CD14-positive monocyte (primary cell): ENCODE measurements around the gene SLC2A6. TPM values are rescaled to one million over a fixed set of nuclear protein-coding genes. Genes with fewer than 3 reads are reported as not detected.
A peak's percentile ranks its signal among the peaks of the same experiment; 100 is the strongest.

Source experiments
- DNase-seq, 3 donors: peaks; one replicate each; pipeline ENCODE4 v3.0.0-alpha.2; 2011 to 2022
- H2AFZ ChIP-seq: 2 replicates; pipeline ENCODE4 v1.6.0; 2012; ENCODE audit warnings: mild to moderate bottlenecking, low read depth, low read length, inconsistent platforms; ENCODE audit not compliant: insufficient read depth, poor library complexity, severe bottlenecking
- H3K27ac ChIP-seq, 2 donors: 1 replicate in 1 of 2; 2 replicates in 1 of 2; pipeline ENCODE4 v1.5.1; 2012 to 2013; ENCODE audit warnings: low read length in 2 of 2, control low read depth in 1 of 2, inconsistent platforms in 1 of 2, low read depth in 1 of 2, mild to moderate bottlenecking in 1 of 2
- H3K27me3 ChIP-seq, 2 donors: one replicate each; pipeline versions ENCODE4 v1.6.0 to v1.6.1; 2011 to 2013; ENCODE audit warnings: low read length in 2 of 2; ENCODE audit not compliant: control insufficient read depth in 2 of 2, insufficient read depth in 2 of 2
- H3K36me3 ChIP-seq, 2 donors: replicated peaks in 1 of 2; 1 replicate in 1 of 2; 2 replicates in 1 of 2; pipeline versions ENCODE4 v1.5.1 to v1.6.1; 2012 to 2013; ENCODE audit warnings: low read length in 2 of 2, control low read depth in 1 of 2, inconsistent platforms in 1 of 2, mild to moderate bottlenecking in 1 of 2; ENCODE audit not compliant: insufficient read depth in 2 of 2, control insufficient read depth in 1 of 2
- H3K4me1 ChIP-seq, 2 donors: 1 replicate in 1 of 2; 2 replicates in 1 of 2; pipeline versions ENCODE4 v1.5.1 to v1.6.1; 2012 to 2013; ENCODE audit warnings: low read length in 2 of 2, control low read depth in 1 of 2, inconsistent platforms in 1 of 2, mild to moderate bottlenecking in 1 of 2, moderate library complexity in 1 of 2; ENCODE audit not compliant: insufficient read depth in 2 of 2, control insufficient read depth in 1 of 2
- H3K4me2 ChIP-seq: replicated peaks from 2 replicates; pipeline ENCODE3; 2012; ENCODE audit warnings: low read length, moderate library complexity, mild to moderate bottlenecking; ENCODE audit not compliant: poor library complexity, severe bottlenecking; ENCODE audit errors: extremely low read depth
- H3K4me3 ChIP-seq, 3 experiments: fragments of 200-600 bp in 1 of 3; sonication (generic) in 1 of 3; replicated peaks in 1 of 3; 1 replicate in 2 of 3; 2 replicates in 1 of 3; pipeline ENCODE4 v1.5.1; 2011 to 2013; ENCODE audit warnings: low read length in 3 of 3, mild to moderate bottlenecking in 3 of 3, control low read depth in 2 of 3, low read depth in 2 of 3, inconsistent platforms in 1 of 3, moderate library complexity in 1 of 3
- H3K79me2 ChIP-seq: 2 replicates; pipeline ENCODE4 v1.6.0; 2012; ENCODE audit warnings: mild to moderate bottlenecking, control low read depth, inconsistent platforms, low read length, moderate library complexity; ENCODE audit not compliant: insufficient read depth
- H3K9ac ChIP-seq: 2 replicates; pipeline ENCODE4 v1.6.0; 2017; ENCODE audit warnings: low read length, mild to moderate bottlenecking; ENCODE audit not compliant: insufficient read depth, poor library complexity, severe bottlenecking
- H3K9me3 ChIP-seq, 2 donors: replicated peaks in 1 of 2; 1 replicate in 1 of 2; 2 replicates in 1 of 2; pipeline versions ENCODE4 v1.5.1 to v1.6.1; 2012 to 2013; ENCODE audit warnings: low read length in 2 of 2, control low read depth in 1 of 2; ENCODE audit not compliant: control insufficient read depth in 1 of 2, insufficient read depth in 1 of 2
- H4K20me1 ChIP-seq: 2 replicates; pipeline ENCODE4 v1.6.0; 2012; ENCODE audit warnings: mild to moderate bottlenecking, low read length, control low read depth, moderate library complexity; ENCODE audit not compliant: insufficient read depth
- H3K27ac Mint-ChIP-seq, 7 donors: one replicate each; pipeline ENCODE4 v1.8.0; 2020; ENCODE audit warnings: mild to moderate bottlenecking in 7 of 7, mixed read lengths in 7 of 7, moderate library complexity in 6 of 7, inconsistent platforms in 2 of 7
- H3K27me3 Mint-ChIP-seq, 3 donors: one replicate each; pipeline ENCODE4 v1.8.0; 2021 to 2022; ENCODE audit warnings: low read depth in 3 of 3, mild to moderate bottlenecking in 3 of 3, mixed read lengths in 3 of 3, moderate library complexity in 3 of 3, inconsistent platforms in 1 of 3
- H3K36me3 Mint-ChIP-seq, 2 donors: one replicate each; pipeline ENCODE4 v1.8.0; 2020; ENCODE audit warnings: mixed read lengths in 2 of 2, inconsistent platforms in 1 of 2, mild to moderate bottlenecking in 1 of 2
- H3K4me1 Mint-ChIP-seq: one replicate; pipeline ENCODE4 v1.8.0; 2020; ENCODE audit warnings: mild to moderate bottlenecking, mixed read lengths
- H3K4me3 Mint-ChIP-seq, 2 donors: one replicate each; pipeline ENCODE4 v1.8.0; 2020; ENCODE audit warnings: mild to moderate bottlenecking in 2 of 2, mixed read lengths in 2 of 2, moderate library complexity in 1 of 2
- H3K9me3 Mint-ChIP-seq, 7 donors: one replicate each; pipeline ENCODE4 v1.8.0; 2020 to 2022; ENCODE audit warnings: mixed read lengths in 7 of 7, mild to moderate bottlenecking in 6 of 7, moderate library complexity in 6 of 7, inconsistent platforms in 2 of 7
- WGBS: methylation state at CpG from one replicate; pipeline ENCODE4 v1.1.5; 2013; ENCODE audit warnings: missing lambda C conversion rate; ENCODE audit not compliant: insufficient coverage; 5-methylcytosine and 5-hydroxymethylcytosine counted together
- intact Hi-C, 2 donors: fragments of 100-400 bp; cut with micrococcal nuclease; formaldehyde crosslinking; loops; one replicate each; pipeline versions ENCODE4 v1.15.0 to v1.15.1; 2023
- polyA plus RNA-seq, 3 donors: library from polyadenylated mRNA; depleted of rRNA in 1 of 3; unstranded in 2 of 3; stranded (reverse) in 1 of 3; fragments of 300-500 nt in 2 of 3; fragments of >200 nt in 1 of 3; fragmentation: Illumina TruSeq in 2 of 3; gene quantifications; 1 replicate in 2 of 3; 2 replicates in 1 of 3; pipeline ENCODE4 v1.2.3, GENCODE V29; 2012 to 2021
- TF ChIP-seq, protein P1 (sequence below): fragments of 200-600 bp; IDR thresholded peaks from one replicate; pipeline ENCODE4 v1.8.0; 2022; ENCODE audit warnings: antibody characterized with exemption, mild to moderate bottlenecking

The SLC2A6 gene
- polyA plus RNA-seq, 3 donors, result 43.2 to 127 (median 60.4) TPM

DNA sequence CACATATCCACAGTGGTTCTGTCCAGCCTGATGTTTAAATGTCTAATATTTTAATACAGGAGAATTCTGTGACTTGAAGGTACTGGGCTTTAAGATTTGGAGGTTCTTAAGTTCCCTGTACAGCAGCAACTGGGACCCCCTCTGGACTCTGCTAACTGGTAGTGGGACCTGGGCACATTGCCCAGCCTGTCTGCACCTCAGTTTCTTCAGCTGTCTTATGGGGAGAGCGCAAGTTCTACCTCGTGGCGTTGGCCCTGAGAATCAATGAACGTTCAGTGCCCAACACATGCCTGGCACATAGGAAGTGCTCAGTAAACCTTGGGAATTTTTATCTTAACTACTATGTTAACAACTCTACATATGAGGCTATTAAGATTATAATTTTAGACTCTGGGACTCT lies 1.4 kb downstream of the SLC2A6 start:
- WGBS, result no CpG with 5 or more reads among the region's 4 CpGs
- TF ChIP-seq, protein P1, sequence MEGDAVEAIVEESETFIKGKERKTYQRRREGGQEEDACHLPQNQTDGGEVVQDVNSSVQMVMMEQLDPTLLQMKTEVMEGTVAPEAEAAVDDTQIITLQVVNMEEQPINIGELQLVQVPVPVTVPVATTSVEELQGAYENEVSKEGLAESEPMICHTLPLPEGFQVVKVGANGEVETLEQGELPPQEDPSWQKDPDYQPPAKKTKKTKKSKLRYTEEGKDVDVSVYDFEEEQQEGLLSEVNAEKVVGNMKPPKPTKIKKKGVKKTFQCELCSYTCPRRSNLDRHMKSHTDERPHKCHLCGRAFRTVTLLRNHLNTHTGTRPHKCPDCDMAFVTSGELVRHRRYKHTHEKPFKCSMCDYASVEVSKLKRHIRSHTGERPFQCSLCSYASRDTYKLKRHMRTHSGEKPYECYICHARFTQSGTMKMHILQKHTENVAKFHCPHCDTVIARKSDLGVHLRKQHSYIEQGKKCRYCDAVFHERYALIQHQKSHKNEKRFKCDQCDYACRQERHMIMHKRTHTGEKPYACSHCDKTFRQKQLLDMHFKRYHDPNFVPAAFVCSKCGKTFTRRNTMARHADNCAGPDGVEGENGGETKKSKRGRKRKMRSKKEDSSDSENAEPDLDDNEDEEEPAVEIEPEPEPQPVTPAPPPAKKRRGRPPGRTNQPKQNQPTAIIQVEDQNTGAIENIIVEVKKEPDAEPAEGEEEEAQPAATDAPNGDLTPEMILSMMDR, result no peak
- DNase-seq, result no peak
- peak overlapping the region; percentile 84 to 92 for H3K4me3 Mint-ChIP-seq
- Histone ChIP-seq H3K79me2 (peaks cover 36% of the 10 kb centered on the region), H4K20me1 (peaks cover 64% of the 10 kb centered on the region), H3K27ac (peak overlapping the region; percentile 90 to 93), H3K4me2 (peak overlapping the region; percentile 97), H3K36me3 (peaks cover 33% of the 10 kb centered on the region in 2 donors), H3K27me3 (peaks cover 0 to 15% of the 10 kb centered on the region in 2 donors), H3K4me3 (peak overlapping the region; percentile 74 to 95 (median 90)), H3K4me1 (peaks cover 68 to 73% of the 10 kb centered on the region in 2 donors), H3K9ac (peak overlapping the region; percentile 86), H2AFZ (no peak overlapping the region), H3K9me3 (no peaks in the 10 kb centered on the region)
- peak overlapping the region; percentile 86 to 99 (median 95) for H3K27ac Mint-ChIP-seq
- intact Hi-C loops, result loop anchor here in 1 of 2 donors (5.0 to 10.0 kb wide), 2 partner anchors 60 to 547 kb away; partner anchors contain the start of genes BRD3OS and REXO4
- H3K9me3 Mint-ChIP-seq, result no peaks in the 10 kb centered on the region
- peaks cover 52% of the 10 kb centered on the region for H3K4me1 Mint-ChIP-seq
- H3K27me3 Mint-ChIP-seq, result peaks cover 15 to 31% (median 27%) of the 10 kb centered on the region in 3 donors
- peaks cover 23 to 40% of the 10 kb centered on the region in 2 donors for H3K36me3 Mint-ChIP-seq

DNA sequence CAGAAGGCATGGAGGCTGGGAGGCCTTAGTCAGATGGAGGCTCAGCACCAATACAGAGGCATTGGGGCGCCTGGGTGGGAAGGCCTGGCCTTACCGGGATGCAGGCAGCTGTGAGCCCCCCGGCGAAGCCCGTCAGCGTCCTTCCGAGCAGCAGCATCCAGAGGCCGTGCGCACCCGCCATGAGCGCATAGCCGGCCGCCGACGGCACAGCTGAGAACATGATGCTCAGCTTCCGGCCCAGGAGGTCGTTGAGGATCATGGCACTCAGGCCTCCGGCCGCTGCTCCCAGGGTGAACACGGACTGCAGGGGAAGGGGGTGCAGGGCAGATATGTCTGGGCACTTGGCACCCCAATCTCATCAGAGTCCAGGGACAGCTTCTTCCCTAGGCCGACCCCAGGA lies 2.0 kb downstream of the SLC2A6 start:
- peak overlapping the region; percentile 97 for H3K4me2 ChIP-seq
- 97% methylated on average over 21 of the region's 21 CpGs for WGBS
- Mint-ChIP-seq H3K27ac (peak overlapping the region; percentile 85 to 99 (median 95)), H3K4me1 (peaks cover 53% of the 10 kb centered on the region), H3K27me3 (peaks cover 15 to 26% (median 24%) of the 10 kb centered on the region in 3 donors), H3K4me3 (peak overlapping the region; percentile 84 to 92), H3K36me3 (peaks cover 24 to 45% of the 10 kb centered on the region in 2 donors), H3K9me3 (no peaks in the 10 kb centered on the region)
- intact Hi-C loops, result loop anchor here in 1 of 2 donors (5.0 to 10.0 kb wide), 2 partner anchors 60 to 548 kb away; partner anchors contain the start of genes BRD3OS and REXO4
- peaks cover 69% of the 10 kb centered on the region for H4K20me1 ChIP-seq
- H3K9me3 ChIP-seq, result no peaks in the 10 kb centered on the region
- peak overlapping the region; percentile 90 to 93 for H3K27ac ChIP-seq
- peaks cover 0 to 15% of the 10 kb centered on the region in 2 donors for H3K27me3 ChIP-seq
- H3K79me2 ChIP-seq, result peaks cover 36% of the 10 kb centered on the region
- H3K4me3 ChIP-seq, result peak overlapping the region; percentile 74 to 95 (median 90)
- peak overlapping the region; percentile 86 for H3K9ac ChIP-seq
- TF ChIP-seq, protein P1, result no peak
- H3K4me1 ChIP-seq, result peaks cover 73 to 79% of the 10 kb centered on the region in 2 donors
- peaks cover 38% of the 10 kb centered on the region in 2 donors for H3K36me3 ChIP-seq
- no peak overlapping the region for H2AFZ ChIP-seq
- DNase-seq, result no peak
